ENCODE data around the gene PODN.

DNA sequence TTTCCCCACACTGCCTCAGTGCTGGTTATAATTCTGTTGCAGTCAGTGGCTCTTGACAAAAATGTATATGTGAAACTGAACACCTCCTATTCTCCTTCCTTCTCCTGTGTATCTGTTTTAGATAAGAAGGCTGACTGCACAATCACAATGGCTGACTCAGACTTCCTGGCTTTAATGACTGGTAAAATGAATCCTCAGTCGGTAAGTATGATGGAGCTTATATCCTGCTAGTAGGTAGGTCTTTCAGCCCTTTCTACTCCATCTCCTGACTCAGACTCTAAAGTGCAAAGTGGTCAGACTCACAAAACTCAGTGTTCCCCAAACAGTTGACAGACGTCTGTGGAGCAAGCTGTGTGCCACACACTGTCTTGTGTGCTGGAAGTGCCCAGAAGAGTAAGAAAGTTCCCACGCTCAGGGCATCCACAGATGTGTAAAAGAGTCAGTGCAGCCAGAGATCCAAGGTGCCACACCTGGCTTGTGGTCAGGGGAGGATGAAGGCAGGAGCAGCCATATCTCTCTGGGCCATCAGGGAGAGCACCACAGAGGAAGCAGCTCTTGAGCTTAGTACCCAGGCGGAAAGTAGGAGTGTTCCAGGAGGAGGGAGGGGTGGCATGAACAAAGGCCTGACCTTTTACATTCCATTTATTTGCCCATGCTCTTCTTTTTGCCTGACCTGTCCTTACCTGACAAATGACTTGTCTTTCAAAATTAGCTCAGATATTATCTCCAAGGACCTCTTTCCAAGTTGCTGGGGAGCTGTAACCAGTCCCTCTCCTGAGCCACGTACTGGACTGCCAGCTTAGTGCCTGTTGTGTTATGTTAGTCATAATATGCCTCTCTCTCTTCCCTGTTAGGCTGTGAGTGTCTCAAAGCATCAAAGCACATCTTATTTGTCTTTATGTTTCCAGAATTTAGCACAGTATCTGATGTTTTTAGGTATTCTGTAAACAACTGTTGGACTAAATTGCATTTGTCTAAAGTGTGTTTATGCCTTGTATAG lies 14.0 kb upstream of the PODN start:
- no peak for TF ChIP-seq POLR2A (IDR thresholded peaks at IDR 0.05)
- TF ChIP-seq, protein P1, sequence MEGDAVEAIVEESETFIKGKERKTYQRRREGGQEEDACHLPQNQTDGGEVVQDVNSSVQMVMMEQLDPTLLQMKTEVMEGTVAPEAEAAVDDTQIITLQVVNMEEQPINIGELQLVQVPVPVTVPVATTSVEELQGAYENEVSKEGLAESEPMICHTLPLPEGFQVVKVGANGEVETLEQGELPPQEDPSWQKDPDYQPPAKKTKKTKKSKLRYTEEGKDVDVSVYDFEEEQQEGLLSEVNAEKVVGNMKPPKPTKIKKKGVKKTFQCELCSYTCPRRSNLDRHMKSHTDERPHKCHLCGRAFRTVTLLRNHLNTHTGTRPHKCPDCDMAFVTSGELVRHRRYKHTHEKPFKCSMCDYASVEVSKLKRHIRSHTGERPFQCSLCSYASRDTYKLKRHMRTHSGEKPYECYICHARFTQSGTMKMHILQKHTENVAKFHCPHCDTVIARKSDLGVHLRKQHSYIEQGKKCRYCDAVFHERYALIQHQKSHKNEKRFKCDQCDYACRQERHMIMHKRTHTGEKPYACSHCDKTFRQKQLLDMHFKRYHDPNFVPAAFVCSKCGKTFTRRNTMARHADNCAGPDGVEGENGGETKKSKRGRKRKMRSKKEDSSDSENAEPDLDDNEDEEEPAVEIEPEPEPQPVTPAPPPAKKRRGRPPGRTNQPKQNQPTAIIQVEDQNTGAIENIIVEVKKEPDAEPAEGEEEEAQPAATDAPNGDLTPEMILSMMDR (IDR thresholded peaks at IDR 0.05), result no peak

Data from esophagus squamous epithelium (tissue), 4 donors.